Astrocyte of the hippocampus (primary cell): ENCODE data around the gene FBXL19.

Experiments used
- DNase-seq: peaks from one replicate; pipeline ENCODE4 v3.0.0; 2011; ENCODE audit warnings: low read depth, low spot score

FBXL19 gene

GRCh38 chr16:30947541-30947858 is 24.1 kb downstream of the FBXL19 start:
- DNase-seq = no peak

GRCh38 chr16:30947859-30948666 is 24.7 kb downstream of the FBXL19 start:
- DNase-seq = peak; percentile 99

- peak; percentile 79 for DNase-seq
Observed at GRCh38 chr16:30948667-30949649, 25.6 kb downstream of the FBXL19 start, which contains the start of gene ORAI3. TSS of gene ORAI3 (plus strand) at chr16:30949068. CDS start at chr16:30949290, 222 bp downstream.

- peak; percentile 59 for DNase-seq
Observed at GRCh38 chr16:30949650-30950515, 26.5 kb downstream of the FBXL19 start.

GRCh38 chr16:30950516-30951065 is 27.2 kb downstream of the FBXL19 start:
- no peak for DNase-seq

- no peak for DNase-seq
Observed at GRCh38 chr16:30951193-30951592, 27.8 kb downstream of the FBXL19 start.

- DNase-seq = peak; percentile 77
Observed at GRCh38 chr16:30951750-30952149, 28.4 kb downstream of the FBXL19 start.

GRCh38 chr16:30953111-30953510 is 29.7 kb downstream of the FBXL19 start:
- DNase-seq = no peak

GRCh38 chr16:30953511-30954124 is 30.2 kb downstream of the FBXL19 start:
- DNase-seq = peak; percentile 90

GRCh38 chr16:30954993-30955392 is 31.6 kb downstream of the FBXL19 start:
- DNase-seq = no peak

GRCh38 chr16:30956601-30957455 is 33.5 kb downstream of the FBXL19 start:
- DNase-seq = peak; percentile 92

GRCh38 chr16:30957456-30958174 is 34.2 kb downstream of the FBXL19 start, which contains the start of gene SETD1A:
TSS of gene SETD1A (plus strand) at chr16:30957754. CDS start at chr16:30958732, 978 bp downstream.
- DNase-seq = peak; percentile 97

GRCh38 chr16:30958175-30959079 is 35.1 kb downstream of the FBXL19 start:
- peak; percentile 77 for DNase-seq

- DNase-seq = no peak
Observed at GRCh38 chr16:30961384-30961783, 38.0 kb downstream of the FBXL19 start.

GRCh38 chr16:30963925-30964511 is 40.6 kb downstream of the FBXL19 start:
- no peak for DNase-seq

GRCh38 chr16:30964574-30965226 is 41.3 kb downstream of the FBXL19 start:
- no peak for DNase-seq

- no peak for DNase-seq
Observed at GRCh38 chr16:30965436-30965835, 42.1 kb downstream of the FBXL19 start.
